Fibroblast of mammary gland (primary cell): ENCODE measurements around the gene C1orf159.

Experiments used
- DNase-seq: peaks from one replicate; pipeline ENCODE4 v3.0.0-alpha.2; 2010; ENCODE audit warnings: low read depth
- H3K4me3 ChIP-seq: 2 replicates; pipeline ENCODE4 v1.5.1; 2011; ENCODE audit warnings: low read depth, mild to moderate bottlenecking, low read length, moderate library complexity; ENCODE audit not compliant: control insufficient read depth
- TF ChIP-seq, protein P1 (sequence below): conservative IDR thresholded peaks from 2 replicates; pipeline ENCODE4 v1.5.1; 2011; ENCODE audit warnings: low read depth, low read length, inconsistent platforms; ENCODE audit not compliant: control insufficient read depth, insufficient read depth

Gene C1orf159

DNA sequence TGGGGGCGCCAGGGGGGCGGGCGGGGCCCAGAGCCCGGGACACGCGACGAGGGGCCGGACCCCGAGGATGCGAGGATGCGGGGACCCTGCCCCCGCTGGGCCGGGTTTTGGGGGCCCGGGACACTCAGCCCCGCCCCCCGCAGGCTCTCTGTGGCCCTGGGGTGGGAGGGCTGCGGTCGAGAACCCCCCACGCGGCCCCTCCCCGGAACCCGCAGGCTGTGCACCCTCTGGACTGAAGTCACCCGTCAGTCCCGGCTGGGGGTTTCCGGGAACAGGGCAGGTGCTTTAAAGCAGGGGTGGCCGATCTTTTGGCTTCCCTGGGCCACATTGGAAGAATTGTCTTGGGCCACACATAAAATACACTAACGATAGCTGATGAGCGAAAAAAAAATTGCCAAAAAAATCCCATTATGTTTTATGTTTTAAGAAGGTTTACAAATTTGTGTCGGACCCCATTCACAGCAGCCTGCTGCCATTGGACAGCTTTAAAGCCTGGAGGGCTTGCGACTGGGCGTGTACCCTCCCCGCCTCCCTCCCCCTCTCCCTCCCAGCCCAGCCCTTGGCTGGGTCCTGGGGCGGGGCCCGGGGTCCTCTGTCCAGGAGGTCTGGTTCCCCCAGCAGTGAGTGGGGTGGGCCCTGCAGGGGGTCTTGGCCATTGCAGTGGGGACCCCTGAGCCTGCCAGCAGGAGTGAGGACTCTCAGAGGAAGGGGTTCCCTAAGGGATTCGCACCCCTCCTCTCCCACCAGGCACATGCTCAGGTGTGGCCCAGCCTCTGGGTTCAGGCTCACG lies 21.6 kb upstream of the C1orf159 start:
- no peak overlapping the region for H3K4me3 ChIP-seq
- DNase-seq: no peak
- TF ChIP-seq, protein P1, sequence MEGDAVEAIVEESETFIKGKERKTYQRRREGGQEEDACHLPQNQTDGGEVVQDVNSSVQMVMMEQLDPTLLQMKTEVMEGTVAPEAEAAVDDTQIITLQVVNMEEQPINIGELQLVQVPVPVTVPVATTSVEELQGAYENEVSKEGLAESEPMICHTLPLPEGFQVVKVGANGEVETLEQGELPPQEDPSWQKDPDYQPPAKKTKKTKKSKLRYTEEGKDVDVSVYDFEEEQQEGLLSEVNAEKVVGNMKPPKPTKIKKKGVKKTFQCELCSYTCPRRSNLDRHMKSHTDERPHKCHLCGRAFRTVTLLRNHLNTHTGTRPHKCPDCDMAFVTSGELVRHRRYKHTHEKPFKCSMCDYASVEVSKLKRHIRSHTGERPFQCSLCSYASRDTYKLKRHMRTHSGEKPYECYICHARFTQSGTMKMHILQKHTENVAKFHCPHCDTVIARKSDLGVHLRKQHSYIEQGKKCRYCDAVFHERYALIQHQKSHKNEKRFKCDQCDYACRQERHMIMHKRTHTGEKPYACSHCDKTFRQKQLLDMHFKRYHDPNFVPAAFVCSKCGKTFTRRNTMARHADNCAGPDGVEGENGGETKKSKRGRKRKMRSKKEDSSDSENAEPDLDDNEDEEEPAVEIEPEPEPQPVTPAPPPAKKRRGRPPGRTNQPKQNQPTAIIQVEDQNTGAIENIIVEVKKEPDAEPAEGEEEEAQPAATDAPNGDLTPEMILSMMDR: no peak

DNA sequence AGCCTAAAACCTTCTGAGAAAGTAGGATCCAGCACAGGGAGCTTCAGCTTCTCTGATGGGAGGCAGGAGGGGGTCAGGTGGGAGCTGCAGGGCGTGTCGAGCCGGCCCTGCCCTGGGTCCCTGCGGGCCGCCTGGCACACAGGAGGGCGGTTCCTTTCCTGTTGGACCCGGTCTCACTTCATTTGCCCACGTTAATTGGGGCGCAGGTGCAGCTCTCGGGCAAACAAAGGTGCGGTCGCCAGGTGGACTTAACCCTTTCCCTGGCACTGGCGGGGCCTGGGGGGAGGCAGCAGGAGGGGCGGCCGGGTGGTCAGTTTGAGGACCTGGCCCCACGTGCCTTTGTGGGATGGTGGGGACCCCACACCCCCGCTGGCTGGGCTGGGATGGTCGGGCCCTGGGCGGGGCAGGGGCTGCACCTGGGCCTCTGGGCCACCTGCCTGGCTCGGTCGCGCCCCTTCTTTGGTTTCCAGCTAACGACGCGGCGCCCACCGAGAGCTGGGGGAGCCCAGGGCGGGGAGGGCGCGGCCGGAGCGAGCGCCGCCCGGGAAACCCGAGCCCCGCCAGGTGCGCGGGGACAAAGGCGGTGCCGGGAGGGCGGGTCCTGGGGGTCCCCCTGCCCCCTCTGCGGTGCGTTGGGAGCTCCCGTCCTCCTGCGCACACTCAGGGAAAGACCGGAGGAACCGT lies 20.8 kb upstream of the C1orf159 start:
- no peak overlapping the region for H3K4me3 ChIP-seq
- no peak for DNase-seq
- TF ChIP-seq, protein P1: no peak

- TF ChIP-seq, protein P1: no peak
- no peak for DNase-seq
- no peak overlapping the region for H3K4me3 ChIP-seq
Observed at GRCh38 chr1:1135339-1136136, 19.6 kb upstream of the C1orf159 start.

GRCh38 chr1:1134300-1134970 lies 18.5 kb upstream of the C1orf159 start:
- TF ChIP-seq, protein P1: no peak
- DNase-seq: no peak
- H3K4me3 ChIP-seq: no peak overlapping the region

GRCh38 chr1:1132956-1133750 lies 17.3 kb upstream of the C1orf159 start:
- peak; percentile 43 for DNase-seq
- no peak overlapping the region for H3K4me3 ChIP-seq
- TF ChIP-seq, protein P1: no peak
